ENCODE data around the gene SLC26A8. TPM values are rescaled to one million over a fixed set of nuclear protein-coding genes. Genes with fewer than 3 reads are reported as not detected.
"Not testable (repeated sequence)": the region's sequence is repeated elsewhere in the genome, so short reads cannot be mapped to it uniquely, and the experiment has no call there.

The SLC26A8 gene
- total and polyA plus RNA-seq, 4 donors, result 0.03 to 0.33 (median 0.18) TPM

- Histone ChIP-seq H3K27ac (ENCODE audit: low read depth in 1 of 2, low read length in 2 of 2) (no peak overlapping the region), H3K9ac (ENCODE audit: low read depth in 1 of 2, low read length in 2 of 2) (no peak overlapping the region), H3K4me3 (ENCODE audit: low read depth in 1 of 3, low read length in 3 of 3) (no peak overlapping the region), H3K9me3 (ENCODE audit: control insufficient read depth in 4 of 4, low read length in 3 of 4) (no peaks in the 10 kb centered on the region), H3K36me3 (ENCODE audit: control insufficient read depth in 4 of 4, insufficient read depth in 3 of 4, low read depth in 1 of 4, low read length in 3 of 4) (no peaks in the 10 kb centered on the region), H3K27me3 (ENCODE audit: control insufficient read depth in 4 of 4, insufficient read depth in 4 of 4, low read length in 3 of 4) (no peaks in the 10 kb centered on the region), H3K4me1 (ENCODE audit: control insufficient read depth in 4 of 4, insufficient read depth in 4 of 4, low read length in 3 of 4) (no peaks in the 10 kb centered on the region)
- no peak for TF ChIP-seq HNF4A (conservative IDR thresholded peaks at IDR 0.05)
- TF ChIP-seq SP1 (IDR thresholded peaks at IDR 0.05), result no peak
- TF ChIP-seq MAX (IDR thresholded peaks at IDR 0.05), result no peak
- TF ChIP-seq HNF4G (IDR thresholded peaks at IDR 0.05), result no peak
- TF ChIP-seq FOXA2 (IDR thresholded peaks at IDR 0.05), result no peak
- TF ChIP-seq ATF3 (IDR thresholded peaks at IDR 0.05), result no peak
- no peak for TF ChIP-seq JUND (IDR thresholded peaks at IDR 0.05)
- DNase-seq (ENCODE audit: low spot score), result no peak
- WGBS, result 62% methylated on average over 2 of the region's 2 CpGs
These were observed 90.6 kb downstream of the SLC26A8 start for GRCh38 chr6:35933844-35934243.

- not testable (repeated sequence) for DNase-seq (ENCODE audit: low spot score); H3K4me3 ChIP-seq (ENCODE audit: low read depth in 1 of 3, low read length in 3 of 3); H3K27ac ChIP-seq (ENCODE audit: low read depth in 1 of 2, low read length in 2 of 2); H3K4me1 ChIP-seq (ENCODE audit: control insufficient read depth in 4 of 4, insufficient read depth in 4 of 4, low read length in 3 of 4); H3K9ac ChIP-seq (ENCODE audit: low read depth in 1 of 2, low read length in 2 of 2); H3K27me3 ChIP-seq (ENCODE audit: control insufficient read depth in 4 of 4, insufficient read depth in 4 of 4, low read length in 3 of 4); H3K9me3 ChIP-seq (ENCODE audit: control insufficient read depth in 4 of 4, low read length in 3 of 4); H3K36me3 ChIP-seq (ENCODE audit: control insufficient read depth in 4 of 4, insufficient read depth in 3 of 4, low read depth in 1 of 4, low read length in 3 of 4)
- WGBS, result 92% methylated on average over 10 of the region's 10 CpGs
These were observed 92.6 kb downstream of the SLC26A8 start for GRCh38 chr6:35931873-35932272.

- Histone ChIP-seq H3K9me3 (ENCODE audit: control insufficient read depth in 4 of 4, low read length in 3 of 4) (no peaks in the 10 kb centered on the region), H3K27me3 (ENCODE audit: control insufficient read depth in 4 of 4, insufficient read depth in 4 of 4, low read length in 3 of 4) (no peaks in the 10 kb centered on the region), H3K4me3 (ENCODE audit: low read depth in 1 of 3, low read length in 3 of 3) (no peak overlapping the region), H3K4me1 (ENCODE audit: control insufficient read depth in 4 of 4, insufficient read depth in 4 of 4, low read length in 3 of 4) (no peaks in the 10 kb centered on the region), H3K36me3 (ENCODE audit: control insufficient read depth in 4 of 4, insufficient read depth in 3 of 4, low read depth in 1 of 4, low read length in 3 of 4) (no peaks in the 10 kb centered on the region), H3K27ac (ENCODE audit: low read depth in 1 of 2, low read length in 2 of 2) (no peak overlapping the region), H3K9ac (ENCODE audit: low read depth in 1 of 2, low read length in 2 of 2) (no peak overlapping the region)
- 97% methylated on average over 30 of the region's 30 CpGs for WGBS
- no peak for DNase-seq (ENCODE audit: low spot score)
- no peak for TF ChIP-seq ATF3 (IDR thresholded peaks at IDR 0.05)
- no peak for TF ChIP-seq ZBTB33 (IDR thresholded peaks at IDR 0.05)
- no peak for TF ChIP-seq RXRA (IDR thresholded peaks at IDR 0.05)
- TF ChIP-seq HNF4G (IDR thresholded peaks at IDR 0.05), result no peak
- TF ChIP-seq CTCF (IDR thresholded peaks at IDR 0.05; ENCODE audit: low read depth, low read length, missing input control), result no peak
- no peak for TF ChIP-seq MAX (IDR thresholded peaks at IDR 0.05)
- no peak for TF ChIP-seq NR2F2 (IDR thresholded peaks at IDR 0.05)
- TF ChIP-seq EGR1 (IDR thresholded peaks at IDR 0.05; ENCODE audit: low read depth in 2 of 2), result no peak
- TF ChIP-seq FOXA1 (IDR thresholded peaks at IDR 0.05), result no peak
- no peak for TF ChIP-seq JUND (IDR thresholded peaks at IDR 0.05)
- TF ChIP-seq SP1 (IDR thresholded peaks at IDR 0.05), result no peak
- TF ChIP-seq GABPA (IDR thresholded peaks at IDR 0.05 in 1 of 2, conservative IDR thresholded peaks at IDR 0.05 in 1 of 2), result no peak
- TF ChIP-seq YY1 (IDR thresholded peaks at IDR 0.05), result no peak
- TF ChIP-seq HNF4A (conservative IDR thresholded peaks at IDR 0.05), result no peak
- no peak for TF ChIP-seq REST (IDR thresholded peaks at IDR 0.05)
- TF ChIP-seq RAD21 (IDR thresholded peaks at IDR 0.05), result no peak
- no peak for TF ChIP-seq TAF1 (conservative IDR thresholded peaks at IDR 0.05)
- TF ChIP-seq FOXA2 (IDR thresholded peaks at IDR 0.05), result no peak
These were observed 93.3 kb downstream of the SLC26A8 start for GRCh38 chr6:35931120-35931561.

Data from liver (tissue), 9 donors.